HG03097 (cell line): ENCODE results near the gene BARD1.
"Not testable (repeated sequence)": the region's sequence is repeated elsewhere in the genome, so short reads cannot be mapped to it uniquely, and the experiment has no call there.

Experiments
- ATAC-seq: cut with Tn5 transposase; IDR thresholded peaks from one replicate; pipeline ENCODE4 v1.9.1; 2021; ENCODE audit not compliant: unreplicated experiment, low FRiP score

BARD1 gene

DNA sequence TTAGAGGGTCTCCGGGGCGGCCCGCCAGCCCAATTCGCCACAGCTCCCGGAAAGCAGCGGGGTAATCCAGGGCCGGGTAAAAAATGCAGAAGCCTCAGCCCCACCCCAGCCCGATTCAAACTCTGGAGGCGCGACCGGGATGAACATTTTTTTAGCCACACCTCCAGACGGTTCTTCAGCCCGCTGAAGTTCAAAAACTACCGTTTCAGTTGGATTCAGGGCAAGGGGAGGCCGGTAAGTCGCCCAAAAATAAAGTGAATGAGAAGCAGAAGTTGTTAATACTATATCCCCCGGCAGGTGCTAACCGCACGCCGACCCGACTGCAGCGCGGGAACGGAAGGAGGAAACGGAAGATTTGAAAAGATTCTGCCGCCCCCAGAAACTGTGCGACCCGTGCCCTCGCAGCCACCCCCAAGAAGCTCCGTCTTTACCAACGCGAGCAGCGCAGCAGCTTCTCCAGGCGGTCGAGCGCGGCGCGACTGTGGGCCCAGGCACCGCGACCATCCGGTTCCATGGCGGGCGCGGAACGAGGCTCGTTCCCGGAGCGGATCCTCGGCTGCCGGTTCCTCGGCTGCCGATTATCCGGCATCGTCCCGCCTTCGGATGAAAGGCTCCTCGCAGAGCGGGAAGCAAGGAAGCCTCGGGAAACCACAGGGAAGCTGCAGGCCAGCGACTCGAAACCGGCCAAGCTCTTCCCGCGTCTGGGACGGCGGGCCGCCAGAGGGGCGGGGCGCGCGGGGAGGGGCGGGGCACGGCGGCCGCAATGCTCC is at the start of gene BARD1:
Gene BARD1, minus strand, starts transcription at position 703 of the 770 bp plus-strand sequence. Its CDS starts 114 bp downstream, at position 589.
- peak; percentile 25 for ATAC-seq

DNA sequence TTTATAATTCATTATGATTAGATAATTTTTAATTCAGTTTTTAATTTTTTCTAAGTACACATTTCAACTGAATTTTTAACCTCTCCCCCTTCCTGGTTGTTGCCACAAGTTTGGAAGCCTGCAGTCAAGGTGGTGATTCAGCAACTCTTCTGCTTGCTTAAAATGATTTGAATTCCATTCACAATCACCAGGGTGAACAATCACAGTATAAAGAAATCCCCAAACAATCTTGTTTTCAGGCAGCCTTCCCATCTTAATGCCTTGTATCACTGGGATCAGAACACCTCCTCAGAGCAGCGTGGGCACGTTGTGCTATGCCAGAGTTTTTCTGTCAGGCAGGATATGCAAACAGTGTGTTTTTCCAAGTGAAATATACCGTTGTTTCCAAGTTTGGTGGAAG is 46.7 kb upstream of the BARD1 start:
- no peak for ATAC-seq

DNA sequence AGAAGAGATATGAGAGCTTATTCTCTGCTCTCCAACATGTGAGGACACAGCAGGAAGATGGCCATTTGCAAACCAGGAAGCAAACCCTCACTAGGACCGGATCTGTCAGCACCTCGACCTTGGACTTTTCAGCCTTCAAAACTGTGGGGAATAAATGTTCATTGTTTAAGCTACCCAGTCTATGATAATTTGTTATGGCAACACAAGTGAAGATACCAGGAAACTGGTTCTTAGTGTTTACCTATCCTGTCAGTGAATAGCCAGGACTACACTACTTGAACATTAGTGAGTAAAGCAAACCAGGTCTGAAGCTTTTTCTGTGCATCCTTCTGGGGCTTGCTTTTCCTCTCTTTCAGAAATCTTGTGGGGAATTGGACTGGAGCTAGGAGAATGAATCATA is 44.4 kb upstream of the BARD1 start:
- no peak for ATAC-seq

DNA sequence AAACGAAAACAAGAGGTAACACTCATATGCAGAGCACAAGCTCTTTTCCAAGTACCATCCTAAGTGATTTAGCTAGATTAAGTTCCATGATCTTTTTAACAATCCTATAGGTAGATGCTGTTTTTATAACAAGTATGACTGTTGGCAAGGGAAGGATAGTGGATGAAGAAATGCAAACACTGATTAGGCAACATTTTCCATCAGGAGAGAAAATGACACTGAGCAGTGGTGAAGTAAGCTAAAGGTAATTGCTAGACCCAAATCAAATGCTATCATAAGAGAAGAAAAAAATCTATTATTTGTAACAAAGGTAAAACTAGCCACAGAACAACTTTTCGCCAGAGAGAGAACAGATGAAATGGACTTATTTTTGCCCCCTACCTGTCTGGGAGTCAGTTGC is 34.3 kb upstream of the BARD1 start:
- ATAC-seq, result no peak

DNA sequence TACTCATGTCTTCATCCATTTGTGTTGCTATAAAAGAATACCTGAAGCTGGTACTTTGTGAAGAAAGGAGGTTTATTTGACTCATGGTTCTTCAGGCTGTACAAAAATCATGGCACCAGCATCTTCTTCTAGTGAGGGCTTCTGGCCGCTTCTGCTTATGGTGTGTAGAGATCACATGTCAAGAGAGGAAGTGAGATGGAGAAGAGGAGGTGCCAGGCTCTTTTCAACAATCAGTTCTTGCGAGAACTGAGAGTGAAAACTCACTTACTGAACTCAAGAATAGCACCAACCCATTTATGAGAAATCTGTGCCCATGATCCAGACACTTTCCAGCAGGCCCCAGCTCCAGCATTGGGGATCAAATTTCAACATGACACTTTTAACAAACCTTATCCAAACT is 30.0 kb upstream of the BARD1 start:
- no peak for ATAC-seq

DNA sequence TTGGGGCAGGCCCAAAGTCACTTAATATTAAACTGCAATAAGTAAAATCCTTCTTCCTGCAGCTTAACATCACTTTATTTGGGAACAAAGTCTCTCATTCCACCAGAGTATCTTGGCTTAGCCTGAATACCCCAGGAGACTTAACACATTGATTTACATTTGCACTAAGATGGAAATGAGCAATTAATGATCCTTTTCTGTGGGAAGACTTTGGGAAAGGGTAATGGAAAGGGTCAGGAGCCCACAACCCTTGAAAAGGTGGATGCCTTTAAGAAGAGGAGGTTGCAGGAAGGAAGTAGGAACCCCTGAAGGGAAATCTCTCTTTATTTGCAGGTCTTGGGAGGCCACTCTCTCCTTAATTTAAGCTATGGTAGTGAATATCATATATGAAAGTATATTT is 28.0 kb upstream of the BARD1 start:
- no peak for ATAC-seq

DNA sequence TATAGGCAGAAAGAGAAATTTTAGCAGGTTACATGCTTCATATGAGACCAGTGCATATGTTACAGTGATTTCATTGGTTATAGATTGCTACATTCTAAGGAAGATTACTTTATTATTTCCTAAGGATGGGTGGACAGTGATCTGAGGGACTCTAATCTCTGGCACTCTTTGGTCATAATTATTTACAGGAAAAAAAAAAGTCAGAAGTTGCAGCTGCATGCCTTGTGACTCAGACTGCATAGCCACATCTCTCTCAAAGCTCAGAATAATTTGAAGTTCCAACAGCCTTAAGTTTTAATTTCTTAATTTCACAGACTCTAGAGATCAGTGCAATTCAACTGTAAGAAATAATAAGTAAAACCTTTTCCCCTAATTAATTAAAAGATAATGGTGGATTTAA is 27.1 kb upstream of the BARD1 start:
- ATAC-seq, result no peak

DNA sequence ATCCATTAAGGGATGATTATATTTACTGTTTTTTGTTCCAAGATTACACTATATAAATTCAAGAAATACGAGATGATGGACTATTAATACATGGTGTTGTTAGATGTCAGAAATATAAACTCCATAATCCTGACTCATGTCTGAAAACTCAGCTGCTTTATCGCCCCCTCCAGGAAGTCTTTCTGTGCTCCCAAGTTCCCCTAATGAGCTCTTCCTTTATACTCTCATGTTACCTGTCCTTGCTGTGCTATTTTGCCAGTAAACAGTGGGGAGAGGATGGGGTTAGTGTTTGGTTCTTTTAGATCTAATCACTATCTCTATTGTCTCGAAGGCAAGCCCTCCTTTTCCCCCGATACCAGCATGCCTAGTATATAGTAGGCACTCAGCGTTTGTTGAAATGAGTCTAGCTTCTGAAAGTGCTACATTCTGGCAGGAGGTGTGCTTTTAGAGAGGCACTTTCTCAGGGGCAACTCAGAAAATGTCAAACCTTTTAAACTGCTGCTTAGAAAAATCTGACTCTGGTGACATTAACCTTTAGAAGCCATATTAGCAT is 21.4 kb upstream of the BARD1 start:
- no peak for ATAC-seq

DNA sequence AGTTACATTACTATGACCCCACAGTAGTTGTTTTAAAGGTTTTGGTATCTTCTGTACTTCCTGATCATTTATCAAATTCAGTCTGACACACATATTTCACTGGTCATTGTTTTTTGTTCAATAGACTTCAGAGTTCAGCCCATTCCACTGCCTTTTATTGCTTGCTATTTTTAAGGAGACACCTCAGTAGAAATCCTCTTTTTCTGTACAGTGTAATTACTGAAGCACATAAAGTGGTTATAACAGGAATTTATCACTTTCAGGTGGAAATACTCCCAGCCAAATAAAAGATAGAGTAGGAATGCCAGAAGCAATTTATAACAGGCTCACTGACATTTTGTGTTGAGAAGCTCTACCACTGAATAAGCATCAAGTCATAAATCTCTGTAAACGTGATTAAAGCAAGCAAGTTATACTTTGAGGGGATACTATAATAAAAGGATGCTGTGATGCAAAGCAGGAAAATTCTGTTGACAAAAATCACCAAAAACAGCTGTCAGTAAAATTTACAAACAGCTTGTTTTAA is 6.6 kb upstream of the BARD1 start:
- ATAC-seq, result no peak

DNA sequence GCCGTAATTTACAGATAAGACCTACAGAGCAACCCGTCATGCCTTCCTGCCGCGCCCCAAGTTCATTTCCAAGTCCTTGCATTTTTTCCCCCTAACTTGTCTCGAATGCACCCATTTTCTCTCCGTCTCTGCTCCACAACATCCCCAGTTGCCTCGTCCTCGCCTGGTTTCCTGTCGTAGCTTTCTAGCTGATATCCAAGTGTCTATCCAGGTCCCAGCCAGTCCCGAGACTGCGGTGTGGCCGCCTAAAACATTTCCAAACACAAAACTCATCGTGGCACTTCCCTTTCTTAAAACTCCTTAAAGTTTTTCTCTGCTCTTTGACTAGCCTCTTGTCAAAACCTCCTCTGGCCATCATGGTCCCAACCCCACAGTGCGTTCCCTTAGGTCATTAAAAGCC is 1.2 kb upstream of the BARD1 start:
- ATAC-seq, result no peak

DNA sequence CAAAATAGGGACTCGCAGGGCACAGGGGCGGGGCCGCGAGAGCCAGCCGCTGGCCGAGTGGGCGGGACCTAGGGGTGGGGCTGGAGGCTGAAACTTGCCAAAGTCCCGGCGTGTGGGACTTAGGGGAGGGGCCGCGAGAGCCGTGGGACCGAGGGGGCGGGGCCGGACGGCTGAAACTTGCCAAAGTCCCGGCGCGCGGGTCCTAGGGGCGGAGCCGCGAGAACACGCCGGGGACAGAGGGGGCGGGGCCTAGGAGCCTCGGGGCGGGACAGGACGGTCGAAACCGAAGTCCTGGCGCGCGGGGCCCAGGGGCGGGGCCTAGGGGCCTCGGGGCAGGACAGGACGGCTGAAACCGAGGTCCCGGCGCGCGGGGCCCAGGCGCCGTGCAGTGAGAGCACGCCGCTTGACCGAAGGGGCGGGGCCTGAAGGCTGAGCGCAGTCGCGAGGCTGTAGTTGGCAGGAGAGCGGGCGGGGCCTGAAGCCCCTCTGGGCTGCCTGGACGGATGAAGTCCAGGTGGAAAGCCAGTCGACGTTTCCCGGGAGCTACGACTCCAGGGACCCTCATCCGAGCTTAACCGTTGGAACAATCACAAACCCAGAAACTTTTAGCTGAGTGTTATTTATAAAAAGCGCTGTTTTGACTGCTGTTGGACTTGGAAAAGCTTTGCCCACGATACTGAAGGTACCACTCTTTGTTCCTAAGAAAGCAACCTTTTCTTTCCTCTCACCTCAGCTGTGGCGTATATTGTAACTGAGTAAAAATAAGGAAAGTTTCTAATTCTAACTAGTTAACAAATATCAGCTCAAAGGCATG is 475 bp upstream of the BARD1 start:
- ATAC-seq, result peak; percentile 93

DNA sequence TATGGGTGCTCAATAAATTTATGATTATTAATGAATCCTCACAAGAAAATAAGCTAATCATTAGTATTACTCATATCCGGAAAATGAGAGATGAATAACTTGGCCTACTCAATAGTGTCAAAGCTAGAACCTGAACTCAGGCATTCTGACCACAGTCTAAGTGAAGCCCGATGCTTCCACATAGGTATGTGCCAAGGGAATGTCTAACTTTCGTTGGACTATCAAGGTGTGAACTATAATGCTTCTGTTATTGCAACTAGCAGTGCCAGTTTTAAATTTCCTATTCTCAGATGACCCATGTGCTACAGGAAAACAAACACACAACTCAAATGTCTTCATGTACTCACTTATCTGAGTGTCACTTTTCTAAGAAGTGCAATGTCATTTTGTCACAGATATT is 1.8 kb downstream of the BARD1 start:
- no peak for ATAC-seq

DNA sequence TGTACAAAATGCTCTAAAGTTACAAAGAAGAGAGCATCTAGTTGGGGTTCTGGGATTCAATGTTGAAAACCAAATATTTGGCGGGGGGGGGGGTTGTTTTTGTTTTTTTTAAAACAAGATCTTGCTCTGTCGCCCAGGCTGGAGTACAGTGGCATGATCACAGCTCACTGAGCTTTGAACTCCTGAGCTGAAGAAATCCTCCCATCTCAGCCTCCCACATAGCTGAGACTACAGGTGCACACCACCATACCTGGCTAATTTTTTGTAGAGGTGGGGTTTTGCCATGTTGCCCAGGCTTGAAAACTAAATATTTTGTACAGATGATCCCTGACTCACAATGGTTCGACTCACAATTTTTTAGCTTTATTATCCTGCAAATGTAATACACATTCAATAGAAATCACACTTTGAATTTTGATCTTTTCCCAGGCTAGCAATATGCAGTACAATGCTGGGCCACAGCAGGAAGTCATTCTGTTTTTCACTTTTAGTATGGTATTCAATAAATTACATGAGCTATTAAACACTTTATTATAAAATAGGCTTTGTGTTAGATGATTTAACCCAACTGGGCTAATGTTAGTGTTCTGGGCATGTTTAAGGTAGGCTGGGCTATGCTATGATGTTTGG is 7.6 kb downstream of the BARD1 start:
- no peak for ATAC-seq

DNA sequence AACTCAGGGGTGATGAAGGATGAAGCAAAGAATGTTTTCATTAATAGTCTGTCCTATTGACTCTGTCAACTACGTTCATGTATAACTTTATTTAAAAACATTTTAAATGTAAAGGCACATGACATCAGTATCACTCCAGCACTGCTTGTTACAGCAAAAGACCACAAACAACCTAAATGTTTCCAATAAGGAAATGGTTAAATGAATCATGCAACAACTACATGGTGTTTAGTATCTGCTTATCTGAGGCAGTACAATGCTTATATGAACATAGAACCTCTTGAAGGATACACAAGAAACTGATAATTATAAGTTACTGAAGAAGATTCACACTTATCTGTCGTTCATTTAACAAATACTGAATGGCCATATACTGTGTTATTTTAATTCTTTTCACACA is 8.4 kb downstream of the BARD1 start:
- ATAC-seq, result no peak

DNA sequence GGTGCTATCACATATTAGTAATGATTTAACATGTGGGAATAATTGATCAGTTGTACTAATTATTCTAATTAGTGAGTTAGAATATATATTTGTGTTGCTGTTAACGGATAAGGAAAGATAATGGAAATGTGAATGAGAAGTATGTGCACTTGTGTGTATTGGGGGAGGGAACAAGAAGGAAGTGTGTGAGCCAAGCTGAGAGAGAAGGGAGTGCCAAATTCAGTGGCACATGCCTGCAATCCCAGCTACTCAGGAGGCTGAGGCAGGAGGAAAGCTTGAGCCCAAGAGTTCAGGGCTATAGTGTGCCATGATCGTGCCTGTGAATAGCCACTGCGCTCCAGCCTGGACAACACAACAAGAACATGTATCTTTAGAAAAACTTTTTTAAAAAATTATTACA is 9.3 kb downstream of the BARD1 start:
- ATAC-seq, result no peak

DNA sequence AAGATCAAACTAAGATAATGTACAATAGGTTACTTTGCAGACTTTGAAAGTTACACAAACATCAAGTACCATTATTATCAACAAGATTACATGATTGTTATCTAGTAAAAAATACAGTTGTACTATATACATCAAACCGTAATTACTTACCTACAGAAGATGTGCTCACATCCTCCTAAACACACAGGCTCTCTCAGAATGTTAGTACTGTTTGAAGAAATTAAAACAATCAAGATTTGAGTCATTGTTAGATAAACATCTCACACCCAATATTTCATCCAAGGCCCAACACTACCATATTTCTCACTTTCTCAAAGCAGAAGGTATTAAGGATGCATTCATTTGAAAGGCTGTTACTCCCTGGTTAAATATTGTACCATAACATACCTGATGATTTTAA is 12.6 kb downstream of the BARD1 start:
- no peak for ATAC-seq

DNA sequence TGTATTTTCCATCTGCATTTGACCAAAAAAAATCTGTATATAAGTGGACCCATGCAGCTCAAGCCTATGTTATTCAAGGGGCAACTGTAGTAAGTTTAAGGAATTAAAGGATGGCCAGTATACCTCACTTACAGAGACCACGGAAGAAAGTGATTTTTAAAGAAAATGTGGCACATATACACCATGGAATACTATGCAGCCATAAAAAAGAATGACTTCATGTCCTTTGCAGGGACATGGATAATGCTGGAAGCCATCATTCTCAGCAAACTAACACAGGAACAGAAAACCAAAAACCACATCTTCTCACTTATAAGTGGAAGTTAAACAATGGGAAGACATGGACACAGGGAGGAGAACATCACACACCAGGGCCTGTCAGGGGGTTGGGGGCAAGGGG is 26.3 kb downstream of the BARD1 start:
- not testable (repeated sequence) for ATAC-seq

DNA sequence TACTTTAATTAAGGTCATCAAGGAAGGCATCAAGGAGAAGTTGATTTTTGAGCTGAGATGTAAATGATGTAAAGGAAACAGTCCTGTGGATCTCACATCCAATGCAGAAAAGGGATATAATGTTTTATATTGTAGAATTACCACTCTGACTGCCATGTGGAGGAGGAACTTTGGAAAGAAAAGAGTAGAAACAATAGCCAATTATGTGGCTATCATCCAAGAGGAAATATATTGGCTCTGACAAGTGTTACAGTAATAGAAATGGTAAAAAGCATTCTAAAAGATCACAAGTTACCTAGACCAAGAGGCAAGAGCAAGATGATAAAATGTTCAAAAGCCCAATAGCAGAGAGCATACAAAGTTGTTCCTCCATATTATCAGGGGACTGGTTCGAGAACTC is 26.8 kb downstream of the BARD1 start:
- no peak for ATAC-seq

DNA sequence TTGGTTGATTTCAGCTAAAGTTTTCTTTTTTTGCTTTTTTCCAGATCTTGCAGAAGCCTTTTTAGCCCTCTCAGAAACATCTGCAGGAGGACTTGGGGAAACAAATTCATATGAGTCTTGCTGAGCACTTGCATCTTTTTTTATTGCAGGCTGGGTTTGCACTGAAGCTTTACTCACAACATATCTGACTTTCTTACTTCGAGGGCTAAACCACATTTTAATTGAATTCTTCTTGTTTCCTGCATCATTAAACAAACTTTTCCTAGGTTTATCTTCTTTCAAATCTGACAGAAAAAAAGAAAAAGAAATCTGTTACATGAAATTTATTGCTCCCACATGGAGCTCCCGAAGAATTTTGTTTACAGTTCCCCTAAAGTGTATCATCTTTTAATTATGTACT is 28.3 kb downstream of the BARD1 start:
- no peak for ATAC-seq

DNA sequence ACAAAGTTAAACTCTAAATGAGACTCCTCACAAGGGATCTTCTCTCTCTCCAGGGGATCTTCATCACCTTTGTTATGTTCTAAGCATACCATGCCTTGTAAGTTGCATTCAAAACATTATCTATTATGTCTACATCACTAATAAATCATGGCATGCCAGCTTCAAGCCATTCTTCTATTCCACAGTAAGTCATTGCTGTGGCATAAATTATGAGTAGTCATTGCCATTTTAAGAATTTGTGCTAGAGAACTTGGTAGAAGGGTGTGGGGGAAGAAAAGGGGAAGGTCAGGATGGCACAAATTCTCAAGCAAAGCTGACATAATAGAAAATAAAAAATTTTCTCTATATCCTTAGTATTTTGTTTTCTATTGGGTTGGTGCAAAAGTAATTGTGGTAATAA is 33.5 kb downstream of the BARD1 start:
- ATAC-seq, result no peak

DNA sequence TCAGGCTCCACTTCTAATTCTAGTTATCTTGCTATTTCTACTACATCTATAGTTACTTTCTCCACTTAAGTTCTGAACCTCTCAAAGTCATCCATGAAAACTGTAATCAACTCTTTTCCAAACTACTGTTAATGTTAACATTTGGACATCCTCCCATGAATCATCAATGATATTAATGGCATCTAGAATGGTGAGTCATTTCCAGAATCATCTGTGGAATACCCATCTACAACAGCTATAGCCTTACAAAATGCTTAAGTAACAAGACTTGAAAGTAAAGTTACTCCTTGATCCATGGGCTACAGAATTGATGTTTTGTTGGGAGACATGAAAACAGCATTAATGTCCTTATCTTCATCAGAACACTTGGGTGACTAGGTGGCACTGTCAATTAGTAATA is 35.4 kb downstream of the BARD1 start:
- ATAC-seq, result no peak
